T-helper 17 cell (primary cell): ENCODE results near the gene PRDM16. TPM values are rescaled to one million over a fixed set of nuclear protein-coding genes. Genes with fewer than 3 reads are reported as not detected.

Source experiments
- ATAC-seq: fragments of 150-1000 bp; cut with Tn5 transposase; 2 replicates; pipeline ENCODE4 v1.10.0; 2021; ENCODE audit warnings: mild to moderate bottlenecking, moderate library complexity
- DNase-seq, 3 donors: peaks; one replicate each; pipeline versions ENCODE4 v3.0.0 to v3.0.0-alpha.2; 2020 to 2021
- H3K9me3 ChIP-seq: one replicate; pipeline ENCODE4 v1.7.0; 2013; ENCODE audit warnings: low read length, mild to moderate bottlenecking; ENCODE audit not compliant: control insufficient read depth, poor library complexity, severe bottlenecking
- H3K27ac Mint-ChIP-seq: one replicate; pipeline ENCODE4 v1.8.0; 2022; ENCODE audit warnings: mild to moderate bottlenecking, moderate library complexity, mixed read lengths
- H3K27me3 Mint-ChIP-seq: one replicate; pipeline ENCODE4 v1.8.0; 2022; ENCODE audit warnings: mixed read lengths
- H3K36me3 Mint-ChIP-seq: one replicate; pipeline ENCODE4 v1.8.0; 2022; ENCODE audit warnings: low read depth, mixed read lengths
- H3K4me1 Mint-ChIP-seq: one replicate; pipeline ENCODE4 v1.8.0; 2022; ENCODE audit warnings: mild to moderate bottlenecking, mixed read lengths
- H3K4me3 Mint-ChIP-seq: one replicate; pipeline ENCODE4 v1.8.0; 2022; ENCODE audit warnings: mild to moderate bottlenecking, moderate library complexity, mixed read lengths
- total RNA-seq, 4 donors: library from RNA in 2 of 4; stranded (reverse) in 2 of 4; gene quantifications; one replicate each; pipeline ENCODE4 v1.2.3 and lab custom pipeline; 2022 to 2026

The PRDM16 gene
- total RNA-seq, 2 donors from 2014 or later = not detected

GRCh38 chr1:3028531-3029282, 40.3 kb upstream of the PRDM16 start:
- DNase-seq (no peak), ATAC-seq (no peak)
- H3K4me3 Mint-ChIP-seq = no peak overlapping the region
- no peak overlapping the region for H3K27ac Mint-ChIP-seq
- H3K4me1 Mint-ChIP-seq = peaks cover 10% of the 10 kb centered on the region
- H3K27me3 Mint-ChIP-seq = no peaks in the 10 kb centered on the region
- H3K36me3 Mint-ChIP-seq = no peaks in the 10 kb centered on the region
- no peaks in the 10 kb centered on the region for H3K9me3 ChIP-seq

- Mint-ChIP-seq H3K27me3 (no peaks in the 10 kb centered on the region), H3K27ac (no peak overlapping the region), H3K36me3 (no peaks in the 10 kb centered on the region), H3K4me1 (peaks cover 14% of the 10 kb centered on the region), H3K4me3 (no peak overlapping the region)
- no peaks in the 10 kb centered on the region for H3K9me3 ChIP-seq
- no peak for ATAC-seq
- DNase-seq = no peak
Measured at GRCh38 chr1:3029481-3029961, 39.5 kb upstream of the PRDM16 start.

- no peaks in the 10 kb centered on the region for H3K36me3 Mint-ChIP-seq
- no peak for ATAC-seq
- H3K4me3 Mint-ChIP-seq = no peak overlapping the region
Measured at GRCh38 chr1:3029991-3030662, 38.9 kb upstream of the PRDM16 start.

GRCh38 chr1:3030663-3031381, 38.2 kb upstream of the PRDM16 start:
- no peaks in the 10 kb centered on the region for H3K36me3 Mint-ChIP-seq
- DNase-seq (no peak), ATAC-seq (no peak)
- H3K27me3 Mint-ChIP-seq = no peaks in the 10 kb centered on the region
- H3K4me1 Mint-ChIP-seq = peaks cover 14% of the 10 kb centered on the region
- no peaks in the 10 kb centered on the region for H3K9me3 ChIP-seq
- no peak overlapping the region for H3K4me3 Mint-ChIP-seq
- H3K27ac Mint-ChIP-seq = no peak overlapping the region

More at GRCh38 chr1:3029991-3030662, 38.9 kb upstream of the PRDM16 start:
- H3K9me3 ChIP-seq = no peaks in the 10 kb centered on the region
- no peaks in the 10 kb centered on the region for H3K27me3 Mint-ChIP-seq
- DNase-seq = no peak
- no peak overlapping the region for H3K27ac Mint-ChIP-seq
- H3K4me1 Mint-ChIP-seq = peaks cover 14% of the 10 kb centered on the region

- DNase-seq (no peak), ATAC-seq (no peak)
- Mint-ChIP-seq H3K36me3 (no peaks in the 10 kb centered on the region), H3K4me1 (peaks cover 16% of the 10 kb centered on the region), H3K27ac (no peak overlapping the region), H3K4me3 (no peak overlapping the region), H3K27me3 (no peaks in the 10 kb centered on the region)
- no peaks in the 10 kb centered on the region for H3K9me3 ChIP-seq
Measured at GRCh38 chr1:3031401-3032221, 37.4 kb upstream of the PRDM16 start.

GRCh38 chr1:3032371-3033039, 36.5 kb upstream of the PRDM16 start:
- Mint-ChIP-seq H3K27me3 (no peaks in the 10 kb centered on the region), H3K27ac (peak overlapping the region; percentile 24), H3K36me3 (no peaks in the 10 kb centered on the region), H3K4me3 (peak overlapping the region; percentile 79), H3K4me1 (peaks cover 16% of the 10 kb centered on the region)
- DNase-seq = no peak
- no peaks in the 10 kb centered on the region for H3K9me3 ChIP-seq
- ATAC-seq = no peak

GRCh38 chr1:3033040-3033789, 35.8 kb upstream of the PRDM16 start:
- no peaks in the 10 kb centered on the region for H3K9me3 ChIP-seq
- peak overlapping the region; percentile 59 for H3K4me3 Mint-ChIP-seq
- no peaks in the 10 kb centered on the region for H3K36me3 Mint-ChIP-seq
- ATAC-seq (peak; percentile 91), DNase-seq (peak in 2 of 3 donors; percentile 24 to 31)
- peak overlapping the region; percentile 24 for H3K27ac Mint-ChIP-seq
- peaks cover 18% of the 10 kb centered on the region for H3K4me1 Mint-ChIP-seq
- H3K27me3 Mint-ChIP-seq = no peaks in the 10 kb centered on the region

GRCh38 chr1:3033790-3034090, 35.3 kb upstream of the PRDM16 start:
- Mint-ChIP-seq H3K4me1 (peaks cover 18% of the 10 kb centered on the region), H3K4me3 (peak overlapping the region; percentile 59), H3K27ac (peak overlapping the region; percentile 24), H3K27me3 (no peaks in the 10 kb centered on the region), H3K36me3 (no peaks in the 10 kb centered on the region)
- H3K9me3 ChIP-seq = no peaks in the 10 kb centered on the region
- no peak for ATAC-seq
- DNase-seq = no peak

GRCh38 chr1:3034162-3034561, 34.8 kb upstream of the PRDM16 start:
- no peak for DNase-seq
- Mint-ChIP-seq H3K27ac (peak overlapping the region; percentile 54), H3K27me3 (no peaks in the 10 kb centered on the region), H3K4me1 (peaks cover 18% of the 10 kb centered on the region), H3K4me3 (no peak overlapping the region), H3K36me3 (no peaks in the 10 kb centered on the region)
- ATAC-seq = no peak
- H3K9me3 ChIP-seq = no peaks in the 10 kb centered on the region

GRCh38 chr1:3034728-3035562, 34.1 kb upstream of the PRDM16 start:
- ATAC-seq = no peak
- Mint-ChIP-seq H3K4me1 (peaks cover 18% of the 10 kb centered on the region), H3K27ac (peak overlapping the region; percentile 54), H3K36me3 (no peaks in the 10 kb centered on the region), H3K4me3 (no peak overlapping the region), H3K27me3 (no peaks in the 10 kb centered on the region)
- H3K9me3 ChIP-seq = no peaks in the 10 kb centered on the region
- no peak for DNase-seq

- no peaks in the 10 kb centered on the region for H3K36me3 Mint-ChIP-seq
- H3K27ac Mint-ChIP-seq = no peak overlapping the region
- ATAC-seq (no peak), DNase-seq (no peak)
- H3K27me3 Mint-ChIP-seq = no peaks in the 10 kb centered on the region
- H3K4me3 Mint-ChIP-seq = no peak overlapping the region
- H3K4me1 Mint-ChIP-seq = peaks cover 18% of the 10 kb centered on the region
- no peaks in the 10 kb centered on the region for H3K9me3 ChIP-seq
Measured at GRCh38 chr1:3035563-3036446, 33.2 kb upstream of the PRDM16 start.
